Measurements from ENCODE around the gene ACIN1.

Gene ACIN1

DNA sequence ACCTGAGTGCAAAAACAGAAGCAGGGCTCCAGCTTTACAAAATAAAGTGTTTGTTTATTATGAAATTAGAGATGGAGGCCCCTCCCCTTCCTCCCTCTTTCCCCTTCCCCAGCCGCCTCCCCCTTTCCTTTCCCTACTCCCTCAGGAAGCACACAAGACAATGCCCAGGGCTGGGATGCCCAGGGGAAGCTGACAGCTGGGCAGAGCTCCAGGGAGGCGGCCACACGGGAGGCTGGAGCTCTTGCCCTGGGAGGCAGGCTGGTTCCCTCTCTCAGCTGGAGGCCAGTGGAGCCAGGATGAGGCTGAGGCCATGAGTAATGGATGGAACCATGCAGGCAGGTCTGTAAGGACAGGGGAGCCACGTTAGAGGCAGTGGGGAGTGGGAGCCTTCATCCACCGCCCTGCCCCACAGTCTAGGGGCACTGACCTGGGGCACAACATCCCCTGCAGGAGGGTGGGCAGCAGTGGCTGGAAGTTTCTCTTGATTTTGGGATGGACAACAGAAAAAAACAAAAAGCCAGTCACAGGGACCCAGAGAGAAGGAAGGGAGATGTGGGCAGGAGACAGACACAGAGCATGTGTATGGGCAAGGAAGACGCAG lies 47.8 kb downstream of the ACIN1 start:
- TF ChIP-seq, protein P1, sequence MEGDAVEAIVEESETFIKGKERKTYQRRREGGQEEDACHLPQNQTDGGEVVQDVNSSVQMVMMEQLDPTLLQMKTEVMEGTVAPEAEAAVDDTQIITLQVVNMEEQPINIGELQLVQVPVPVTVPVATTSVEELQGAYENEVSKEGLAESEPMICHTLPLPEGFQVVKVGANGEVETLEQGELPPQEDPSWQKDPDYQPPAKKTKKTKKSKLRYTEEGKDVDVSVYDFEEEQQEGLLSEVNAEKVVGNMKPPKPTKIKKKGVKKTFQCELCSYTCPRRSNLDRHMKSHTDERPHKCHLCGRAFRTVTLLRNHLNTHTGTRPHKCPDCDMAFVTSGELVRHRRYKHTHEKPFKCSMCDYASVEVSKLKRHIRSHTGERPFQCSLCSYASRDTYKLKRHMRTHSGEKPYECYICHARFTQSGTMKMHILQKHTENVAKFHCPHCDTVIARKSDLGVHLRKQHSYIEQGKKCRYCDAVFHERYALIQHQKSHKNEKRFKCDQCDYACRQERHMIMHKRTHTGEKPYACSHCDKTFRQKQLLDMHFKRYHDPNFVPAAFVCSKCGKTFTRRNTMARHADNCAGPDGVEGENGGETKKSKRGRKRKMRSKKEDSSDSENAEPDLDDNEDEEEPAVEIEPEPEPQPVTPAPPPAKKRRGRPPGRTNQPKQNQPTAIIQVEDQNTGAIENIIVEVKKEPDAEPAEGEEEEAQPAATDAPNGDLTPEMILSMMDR (conservative IDR thresholded peaks at IDR 0.05; ENCODE audit: low read depth, low read length), result no peak
- H3K4me3 ChIP-seq (ENCODE audit: low read length), result no peak overlapping the region
- no peak for DNase-seq (ENCODE audit: low read depth)

DNA sequence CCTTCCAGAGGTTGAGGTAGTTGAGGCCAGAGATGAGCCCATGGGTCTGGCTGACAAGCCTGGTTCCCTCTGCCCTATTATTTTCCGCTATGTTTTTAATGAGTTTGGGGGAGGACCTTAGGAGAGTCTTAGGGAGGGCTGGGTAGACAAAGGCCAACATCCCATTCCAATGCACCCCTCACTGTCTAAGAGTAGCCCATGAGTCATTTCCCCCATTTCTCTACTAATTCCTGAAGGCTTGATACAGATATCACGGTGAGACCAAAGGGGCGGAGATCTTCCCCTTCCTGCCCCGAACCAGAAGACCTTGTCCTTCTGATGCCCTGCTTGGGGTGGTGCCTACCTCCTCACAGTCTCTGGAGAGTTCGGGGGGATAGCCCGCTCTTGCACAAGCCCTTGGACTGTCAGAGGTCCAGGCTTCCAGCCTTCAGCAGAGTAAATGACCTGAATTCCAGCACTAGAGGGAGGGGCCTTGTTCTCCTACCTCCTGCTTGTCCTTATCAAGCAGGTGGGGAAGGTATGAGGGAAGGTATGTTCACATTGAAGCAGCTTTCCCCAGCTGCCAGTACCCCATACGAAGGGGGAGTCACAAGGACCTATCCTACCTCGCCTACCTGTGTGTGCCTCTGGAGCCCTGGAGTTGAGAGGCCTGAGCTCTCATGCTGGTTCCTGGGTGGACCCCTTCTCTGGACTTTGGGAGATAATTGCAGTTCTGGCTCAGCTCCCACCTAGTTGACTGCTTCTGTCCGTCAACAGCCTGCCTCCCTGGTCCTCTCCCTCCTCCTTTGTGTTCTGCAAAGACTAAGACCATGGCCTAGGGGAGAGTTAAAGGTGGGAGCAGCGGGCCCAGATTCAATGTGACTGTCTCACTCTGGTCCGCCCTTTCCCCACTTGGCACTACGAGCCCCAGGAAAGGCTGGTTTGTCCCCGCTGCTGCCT lies 49.2 kb downstream of the ACIN1 start:
- DNase-seq (ENCODE audit: low read depth), result no peak
- TF ChIP-seq, protein P1 (conservative IDR thresholded peaks at IDR 0.05; ENCODE audit: low read depth, low read length), result no peak
- H3K4me3 ChIP-seq (ENCODE audit: low read length), result no peak overlapping the region

- H3K4me3 ChIP-seq (ENCODE audit: low read length), result no peak overlapping the region
- no peak for DNase-seq (ENCODE audit: low read depth)
- TF ChIP-seq, protein P1 (conservative IDR thresholded peaks at IDR 0.05; ENCODE audit: low read depth, low read length), result no peak
These were observed 50.1 kb downstream of the ACIN1 start for GRCh38 chr14:23044840-23045239.

- no peak overlapping the region for H3K4me3 ChIP-seq (ENCODE audit: low read length)
- TF ChIP-seq, protein P1 (conservative IDR thresholded peaks at IDR 0.05; ENCODE audit: low read depth, low read length), result no peak
- no peak for DNase-seq (ENCODE audit: low read depth)
These were observed 51.2 kb downstream of the ACIN1 start for GRCh38 chr14:23043754-23044153.

DNA sequence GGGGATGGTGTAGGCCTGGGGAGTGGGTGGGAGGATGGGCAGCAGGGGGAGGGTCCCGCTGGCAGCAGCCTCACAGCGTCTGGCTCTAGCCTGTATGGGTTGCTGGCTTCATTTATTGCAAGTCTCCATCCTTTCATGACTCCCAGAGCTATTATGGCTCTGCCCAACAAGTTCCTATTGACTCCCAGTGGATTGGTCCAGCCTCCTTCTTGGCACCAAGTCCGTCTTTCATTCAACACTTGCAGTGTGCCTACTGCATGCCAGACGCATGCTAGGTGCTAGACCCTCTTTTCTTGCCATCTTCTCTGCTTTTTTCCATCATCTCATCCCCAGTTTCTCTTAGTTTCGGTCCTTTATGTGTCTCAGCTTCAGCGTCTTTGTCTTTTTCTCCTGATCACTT lies 51.8 kb downstream of the ACIN1 start:
- TF ChIP-seq, protein P1 (conservative IDR thresholded peaks at IDR 0.05; ENCODE audit: low read depth, low read length), result no peak
- DNase-seq (ENCODE audit: low read depth), result no peak
- H3K4me3 ChIP-seq (ENCODE audit: low read length), result no peak overlapping the region

GRCh38 chr14:23042162-23042965 lies 52.6 kb downstream of the ACIN1 start, which contains the start of gene PSMB11:
Gene PSMB11, plus strand, starts transcription at chr14:23042212. Its CDS starts 14 bp downstream, at chr14:23042226.
- H3K4me3 ChIP-seq (ENCODE audit: low read length), result no peak within 1 kb of the TSS
- TF ChIP-seq, protein P1 (conservative IDR thresholded peaks at IDR 0.05; ENCODE audit: low read depth, low read length), result no peak
- DNase-seq (ENCODE audit: low read depth), result no peak

All from retinal pigment epithelial cell (primary cell).